Endothelial cell of umbilical vein (primary cell): ENCODE measurements around the gene UGT1A7. TPM values are rescaled to one million over a fixed set of nuclear protein-coding genes. Genes with fewer than 3 reads are reported as not detected.

Source experiments
- BruUV-seq: library from RNA; stranded (reverse); fragments of 400-500 nt; replicated peaks from 2 replicates; lab custom pipeline; 2021; lab: Mats Ljungman, UMichigan
- CTCF ChIA-PET: fragments of 300-600, 350-600 bp; sonication (Branson Sonifier 250); formaldehyde crosslinking; loops from one replicate; lab custom pipeline; 2021; ENCODE audit warnings: antibody characterized with exemption, inconsistent platforms; lab: Charles Lee
- POLR2A ChIA-PET: fragments of 300-600, 350-600 bp; sonication (Branson Sonifier 250); formaldehyde crosslinking; loops from one replicate; lab custom pipeline; 2021; ENCODE audit warnings: antibody characterized with exemption, inconsistent platforms; lab: Charles Lee
- DNase-seq: peaks from one replicate; pipeline ENCODE4 v3.0.0-alpha.2; 2011; ENCODE audit warnings: low read depth, low spot score
- FAIRE-seq: peaks from 2 replicates; lab custom pipeline; 2011; peaks lifted over from hg19 to GRCh38; lab: Jason Lieb, UNC
- H2AFZ ChIP-seq: 2 replicates; pipeline ENCODE4 v1.6.0; 2012; ENCODE audit warnings: low read depth, low read length, control low read depth, inconsistent platforms
- H3K27ac ChIP-seq: 2 replicates; pipeline ENCODE4 v1.5.1; 2011; ENCODE audit warnings: low read depth, mild to moderate bottlenecking, control low read depth, low read length, moderate library complexity; ENCODE audit not compliant: insufficient read depth
- H3K27me3 ChIP-seq, 2 experiments: 2 replicates each; pipeline versions ENCODE4 v1.6.0 to v1.6.1; 2011; ENCODE audit warnings: low read length in 2 of 2, mixed read lengths in 1 of 2; ENCODE audit not compliant: control insufficient read depth in 2 of 2, insufficient read depth in 2 of 2
- H3K36me3 ChIP-seq, 2 experiments: 2 replicates in 1 of 2; 3 replicates in 1 of 2; pipeline ENCODE4 v1.5.1; 2011; ENCODE audit warnings: low read length in 2 of 2, mild to moderate bottlenecking in 1 of 2, moderate library complexity in 1 of 2; ENCODE audit not compliant: control insufficient read depth in 2 of 2, insufficient read depth in 2 of 2; ENCODE audit errors: extremely low read depth in 1 of 2
- H3K4me1 ChIP-seq: 3 replicates; pipeline ENCODE4 v1.5.1; 2011; ENCODE audit warnings: mild to moderate bottlenecking, low read length; ENCODE audit not compliant: control insufficient read depth, insufficient read depth; ENCODE audit errors: extremely low read depth
- H3K4me2 ChIP-seq: 2 replicates; pipeline ENCODE4 v1.6.1; 2011; ENCODE audit warnings: low read length, control low read depth, mixed read lengths; ENCODE audit not compliant: insufficient read depth
- H3K4me3 ChIP-seq, 3 experiments: fragments of 200-600 bp in 1 of 3; sonication (generic), shearing (Covaris generic) in 1 of 3; replicated peaks in 1 of 3; 2 replicates each; pipeline ENCODE4 v1.5.1; 2011 to 2016; ENCODE audit warnings: control low read depth in 3 of 3, low read length in 3 of 3, mild to moderate bottlenecking in 2 of 3, inconsistent platforms in 1 of 3, low read depth in 1 of 3, moderate library complexity in 1 of 3; ENCODE audit not compliant: insufficient read depth in 1 of 3
- H3K79me2 ChIP-seq: 2 replicates; pipeline ENCODE4 v1.6.0; 2012; ENCODE audit warnings: low read length, inconsistent platforms; ENCODE audit not compliant: control insufficient read depth, insufficient read depth
- H3K9ac ChIP-seq: replicated peaks from 2 replicates; pipeline ENCODE3; 2011; ENCODE audit warnings: low read length, control low read depth; ENCODE audit not compliant: insufficient read depth; ENCODE audit errors: extremely low read depth
- H3K9me1 ChIP-seq: replicated peaks from 3 replicates; pipeline ENCODE4 v1.6.0; 2011; ENCODE audit warnings: mild to moderate bottlenecking, low read length; ENCODE audit not compliant: control insufficient read depth, insufficient read depth; ENCODE audit errors: extremely low read depth
- H3K9me3 ChIP-seq: replicated peaks from 2 replicates; pipeline ENCODE4 v1.5.1; 2012; ENCODE audit warnings: low read length, inconsistent platforms; ENCODE audit not compliant: control insufficient read depth, insufficient read depth
- H4K20me1 ChIP-seq: replicated peaks from 2 replicates; pipeline ENCODE3; 2011; ENCODE audit warnings: mild to moderate bottlenecking, low read length; ENCODE audit not compliant: control insufficient read depth, insufficient read depth; ENCODE audit errors: extremely low read depth
- EZH2 ChIP-seq: IDR thresholded peaks from 2 replicates; pipeline ENCODE4 v1.6.1; 2012; ENCODE audit warnings: borderline replicate concordance, low read depth, mild to moderate bottlenecking, moderate library complexity, low read length, inconsistent platforms; ENCODE audit not compliant: severe bottlenecking
- FOS ChIP-seq: IDR thresholded peaks from 2 replicates; pipeline ENCODE4 v1.6.1; 2011; ENCODE audit warnings: mild to moderate bottlenecking, low read length, moderate library complexity, borderline replicate concordance; ENCODE audit not compliant: insufficient read depth
- JUN ChIP-seq: IDR thresholded peaks from 2 replicates; pipeline ENCODE4 v1.6.1; 2011; ENCODE audit warnings: borderline replicate concordance, low read depth; ENCODE audit not compliant: insufficient read length, insufficient read depth
- MYC ChIP-seq: IDR thresholded peaks from one replicate; pipeline ENCODE4 v1.6.1; 2011; ENCODE audit warnings: mild to moderate bottlenecking, low read depth, low read length
- dilution Hi-C: fragments of 300-500 bp; cut with MboI; formaldehyde crosslinking; loops from one replicate; pipeline ENCODE4 v1.15.0; 2019; ENCODE audit warnings: low sequenced_read_pairs; ENCODE audit not compliant: extremely low pct_ligation_motif_present
- intact Hi-C: fragments of 100-400 bp; cut with micrococcal nuclease; formaldehyde crosslinking; loops from one replicate; pipeline ENCODE4 v1.10.0; 2022
- polyA plus RNA-seq, 4 experiments: library from polyadenylated mRNA; depleted of rRNA in 3 of 4; stranded (reverse) in 3 of 4; unstranded in 1 of 4; fragments of >200 nt; gene quantifications; 2 replicates each; pipeline versions ENCODE4 v1.2.1 to v1.2.3, GENCODE V29; 2011 to 2012; ENCODE audit warnings: missing spikeins in 1 of 4
- total RNA-seq: library from RNA; stranded (reverse); gene quantifications from 2 replicates; pipeline ENCODE4 v1.2.3, GENCODE V29; 2021

Gene UGT1A7
- total and polyA plus RNA-seq, 2 donors (not counting 3 experiments of a cell fraction or from before 2014, with no cell fraction given): not detected

GRCh38 chr2:233792720-233793119 is 111.0 kb downstream of the UGT1A7 start:
- DNase-seq (no peak), FAIRE-seq (no peak)
- Histone ChIP-seq H3K4me1 (no peaks in the 10 kb centered on the region), H3K36me3 (no peaks in the 10 kb centered on the region), H3K9ac (no peak overlapping the region), H3K4me2 (no peak overlapping the region), H3K9me3 (no peaks in the 10 kb centered on the region), H2AFZ (no peak overlapping the region), H3K79me2 (no peaks in the 10 kb centered on the region), H3K27ac (no peak overlapping the region), H3K27me3 (no peaks in the 10 kb centered on the region), H4K20me1 (no peaks in the 10 kb centered on the region), H3K9me1 (no peaks in the 10 kb centered on the region), H3K4me3 (no peak overlapping the region)
- dilution Hi-C loops (no loop called here), intact Hi-C loops (no loop called here)
- ChIA-PET CTCF (interaction anchor here (1.5 kb wide), 1 partner anchor 21 kb away, joined by 3 read pairs; no protein-coding TSS in a partner anchor), POLR2A (no interaction called here)
- no TSS peak for BruUV-seq
- TF ChIP-seq JUN (no peak), EZH2 (no peak), FOS (no peak), MYC (no peak)

- dilution Hi-C loops: no loop called here
Measured at GRCh38 chr2:233793465-233794127, 111.9 kb downstream of the UGT1A7 start.

More at GRCh38 chr2:233793465-233794127, 111.9 kb downstream of the UGT1A7 start:
- Histone ChIP-seq H3K9me1 (no peaks in the 10 kb centered on the region), H3K27ac (no peak overlapping the region), H3K4me1 (no peaks in the 10 kb centered on the region), H4K20me1 (no peaks in the 10 kb centered on the region), H3K9ac (no peak overlapping the region), H3K36me3 (no peaks in the 10 kb centered on the region), H2AFZ (no peak overlapping the region), H3K27me3 (no peaks in the 10 kb centered on the region), H3K4me2 (no peak overlapping the region), H3K9me3 (no peaks in the 10 kb centered on the region), H3K79me2 (no peaks in the 10 kb centered on the region), H3K4me3 (no peak overlapping the region)
- intact Hi-C loops: no loop called here
- TF ChIP-seq JUN: no peak
- CTCF ChIA-PET: no interaction called here
- no TSS peak for BruUV-seq
- DNase-seq (no peak), FAIRE-seq (no peak)
- POLR2A ChIA-PET: no interaction called here
